Measurements from ENCODE around the gene PLCD3.

The PLCD3 gene

GRCh38 chr17:45116434-45117016 is 15.8 kb downstream of the PLCD3 start:
- no peak for DNase-seq

- DNase-seq = no peak
These were observed 16.4 kb downstream of the PLCD3 start for GRCh38 chr17:45115871-45116270.

GRCh38 chr17:45115015-45115625 is 17.2 kb downstream of the PLCD3 start:
- no peak for DNase-seq

- DNase-seq = no peak
These were observed 18.0 kb downstream of the PLCD3 start for GRCh38 chr17:45114117-45114932.

- no peak for DNase-seq
These were observed 18.9 kb downstream of the PLCD3 start for GRCh38 chr17:45113424-45113754.

GRCh38 chr17:45112559-45113423 is 19.5 kb downstream of the PLCD3 start:
- DNase-seq = no peak

- DNase-seq = no peak
These were observed 20.5 kb downstream of the PLCD3 start for GRCh38 chr17:45111850-45112249.

GRCh38 chr17:45110676-45111611 is 21.4 kb downstream of the PLCD3 start:
- DNase-seq = no peak

GRCh38 chr17:45108595-45109521 is 23.5 kb downstream of the PLCD3 start:
- no peak for DNase-seq

GRCh38 chr17:45108051-45108450 is 24.3 kb downstream of the PLCD3 start:
- no peak for DNase-seq

GRCh38 chr17:45107293-45108010 is 24.9 kb downstream of the PLCD3 start:
- DNase-seq = no peak

- DNase-seq = no peak
These were observed 25.7 kb downstream of the PLCD3 start for GRCh38 chr17:45106582-45106981.

GRCh38 chr17:45106096-45106495 is 26.2 kb downstream of the PLCD3 start:
- DNase-seq = no peak

GRCh38 chr17:45104907-45105624 is 27.2 kb downstream of the PLCD3 start:
- no peak for DNase-seq

- DNase-seq = no peak
These were observed 27.8 kb downstream of the PLCD3 start for GRCh38 chr17:45104497-45104896.

- DNase-seq = no peak
These were observed 28.3 kb downstream of the PLCD3 start for GRCh38 chr17:45104029-45104428.

GRCh38 chr17:45103269-45103795 is 29.0 kb downstream of the PLCD3 start:
- no peak for DNase-seq

GRCh38 chr17:45102856-45103255 is 29.5 kb downstream of the PLCD3 start:
- no peak for DNase-seq
